Measurements from ENCODE around the gene CHCHD6. TPM values are rescaled to one million over a fixed set of nuclear protein-coding genes. Genes with fewer than 3 reads are reported as not detected.

The CHCHD6 gene
- total RNA-seq, 1 experiment from 2014 or later = 45.9 TPM

DNA sequence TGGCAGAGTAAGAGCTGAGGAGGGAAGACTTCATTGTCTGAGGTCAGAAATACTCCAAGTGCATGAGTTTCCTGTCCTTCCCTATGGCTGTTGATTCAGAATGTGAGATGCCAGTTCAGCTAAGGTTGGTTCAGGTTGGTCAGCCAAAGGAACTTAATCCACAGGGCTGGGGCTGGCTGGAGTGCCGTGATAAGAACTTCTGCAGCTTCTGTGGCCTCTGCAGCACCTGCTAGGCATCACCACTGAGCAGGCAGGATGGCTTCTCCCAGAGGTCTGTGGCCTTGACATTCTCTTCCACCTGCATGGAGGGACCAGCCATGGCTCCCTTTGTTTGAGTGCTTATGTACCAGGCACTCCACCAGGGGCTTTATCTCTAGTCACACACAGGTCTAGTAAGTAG is 169.4 kb downstream of the CHCHD6 start:
- H3K36me3 Mint-ChIP-seq (ENCODE audit: insufficient read depth, unreplicated experiment) = no peaks in the 10 kb centered on the region
- intact Hi-C loops (cut with micrococcal nuclease; ENCODE audit: unreplicated experiment) = no loop called here
- no peaks in the 10 kb centered on the region for H3K27me3 Mint-ChIP-seq (ENCODE audit: unreplicated experiment)
- no peak overlapping the region for H3K27ac Mint-ChIP-seq (ENCODE audit: unreplicated experiment)
- TF ChIP-seq, protein P1, sequence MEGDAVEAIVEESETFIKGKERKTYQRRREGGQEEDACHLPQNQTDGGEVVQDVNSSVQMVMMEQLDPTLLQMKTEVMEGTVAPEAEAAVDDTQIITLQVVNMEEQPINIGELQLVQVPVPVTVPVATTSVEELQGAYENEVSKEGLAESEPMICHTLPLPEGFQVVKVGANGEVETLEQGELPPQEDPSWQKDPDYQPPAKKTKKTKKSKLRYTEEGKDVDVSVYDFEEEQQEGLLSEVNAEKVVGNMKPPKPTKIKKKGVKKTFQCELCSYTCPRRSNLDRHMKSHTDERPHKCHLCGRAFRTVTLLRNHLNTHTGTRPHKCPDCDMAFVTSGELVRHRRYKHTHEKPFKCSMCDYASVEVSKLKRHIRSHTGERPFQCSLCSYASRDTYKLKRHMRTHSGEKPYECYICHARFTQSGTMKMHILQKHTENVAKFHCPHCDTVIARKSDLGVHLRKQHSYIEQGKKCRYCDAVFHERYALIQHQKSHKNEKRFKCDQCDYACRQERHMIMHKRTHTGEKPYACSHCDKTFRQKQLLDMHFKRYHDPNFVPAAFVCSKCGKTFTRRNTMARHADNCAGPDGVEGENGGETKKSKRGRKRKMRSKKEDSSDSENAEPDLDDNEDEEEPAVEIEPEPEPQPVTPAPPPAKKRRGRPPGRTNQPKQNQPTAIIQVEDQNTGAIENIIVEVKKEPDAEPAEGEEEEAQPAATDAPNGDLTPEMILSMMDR (IDR thresholded peaks at IDR 0.05; ENCODE audit: unreplicated experiment) = no peak
- no peak overlapping the region for H3K4me3 Mint-ChIP-seq (ENCODE audit: low read depth, unreplicated experiment)
- DNase-seq = no peak
- no peaks in the 10 kb centered on the region for H3K9me3 Mint-ChIP-seq (ENCODE audit: low read depth, unreplicated experiment)
- no TSS peak for BruUV-seq (replicated peaks)
- CTCF ChIA-PET = interaction anchor here (0.9 kb wide), 1 partner anchor 13 kb away, joined by 3 read pairs; no protein-coding TSS in a partner anchor
- no peaks in the 10 kb centered on the region for H3K4me1 Mint-ChIP-seq (ENCODE audit: low read depth, unreplicated experiment)

DNA sequence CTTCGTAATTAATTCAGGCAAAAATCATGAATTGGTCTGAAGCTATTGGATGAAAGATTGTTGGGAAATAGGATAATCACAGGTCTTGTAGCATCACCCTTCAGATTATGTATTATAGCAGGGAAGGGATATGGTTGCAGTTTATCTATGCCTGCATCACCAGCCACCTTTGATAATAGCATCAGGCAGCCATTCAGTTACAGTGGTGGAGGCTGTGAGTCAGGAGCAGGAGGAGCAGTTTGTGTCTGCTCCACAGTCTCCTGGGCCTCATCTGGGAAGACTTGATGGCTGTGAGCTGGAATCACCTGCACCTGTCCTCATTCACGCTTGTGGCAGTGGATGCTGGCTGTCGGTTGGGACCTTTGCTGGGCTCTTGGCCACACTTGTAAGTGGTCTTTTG is 174.6 kb downstream of the CHCHD6 start:
- H3K9me3 Mint-ChIP-seq (ENCODE audit: low read depth, unreplicated experiment) = no peaks in the 10 kb centered on the region
- H3K36me3 Mint-ChIP-seq (ENCODE audit: insufficient read depth, unreplicated experiment) = no peaks in the 10 kb centered on the region
- H3K27ac Mint-ChIP-seq (ENCODE audit: unreplicated experiment) = no peak overlapping the region
- BruUV-seq (replicated peaks) = no TSS peak
- no peaks in the 10 kb centered on the region for H3K4me1 Mint-ChIP-seq (ENCODE audit: low read depth, unreplicated experiment)
- H3K4me3 Mint-ChIP-seq (ENCODE audit: low read depth, unreplicated experiment) = no peak overlapping the region
- DNase-seq = no peak
- TF ChIP-seq, protein P1 (IDR thresholded peaks at IDR 0.05; ENCODE audit: unreplicated experiment) = no peak
- no peaks in the 10 kb centered on the region for H3K27me3 Mint-ChIP-seq (ENCODE audit: unreplicated experiment)
- intact Hi-C loops (cut with micrococcal nuclease; ENCODE audit: unreplicated experiment) = no loop called here
- CTCF ChIA-PET = no interaction called here

DNA sequence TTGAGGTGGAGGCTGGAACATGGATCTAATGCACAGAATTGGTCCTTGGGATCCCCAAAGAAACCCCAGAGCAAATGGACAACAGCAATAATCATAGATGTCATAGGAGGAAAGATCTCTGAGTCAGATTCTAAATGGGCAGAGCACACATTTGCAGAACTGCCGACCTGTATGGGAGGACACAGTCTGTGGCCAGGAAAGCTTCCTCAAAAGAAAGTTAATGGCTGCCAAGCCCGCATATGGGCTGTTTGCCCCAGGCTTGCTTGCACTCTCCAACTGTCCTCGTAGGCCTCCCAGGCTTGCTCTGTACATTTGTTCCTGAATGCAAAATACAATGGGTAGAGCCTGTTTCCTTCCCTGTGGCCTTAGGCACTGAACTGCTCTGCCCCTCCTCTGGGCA is 176.9 kb downstream of the CHCHD6 start:
- no peaks in the 10 kb centered on the region for H3K9me3 Mint-ChIP-seq (ENCODE audit: low read depth, unreplicated experiment)
- no peaks in the 10 kb centered on the region for H3K27me3 Mint-ChIP-seq (ENCODE audit: unreplicated experiment)
- BruUV-seq (replicated peaks) = no TSS peak
- intact Hi-C loops (cut with micrococcal nuclease; ENCODE audit: unreplicated experiment) = no loop called here
- TF ChIP-seq, protein P1 (IDR thresholded peaks at IDR 0.05; ENCODE audit: unreplicated experiment) = no peak
- H3K4me3 Mint-ChIP-seq (ENCODE audit: low read depth, unreplicated experiment) = no peak overlapping the region
- H3K36me3 Mint-ChIP-seq (ENCODE audit: insufficient read depth, unreplicated experiment) = no peaks in the 10 kb centered on the region
- H3K27ac Mint-ChIP-seq (ENCODE audit: unreplicated experiment) = no peak overlapping the region
- CTCF ChIA-PET = no interaction called here
- DNase-seq = no peak
- no peaks in the 10 kb centered on the region for H3K4me1 Mint-ChIP-seq (ENCODE audit: low read depth, unreplicated experiment)

DNA sequence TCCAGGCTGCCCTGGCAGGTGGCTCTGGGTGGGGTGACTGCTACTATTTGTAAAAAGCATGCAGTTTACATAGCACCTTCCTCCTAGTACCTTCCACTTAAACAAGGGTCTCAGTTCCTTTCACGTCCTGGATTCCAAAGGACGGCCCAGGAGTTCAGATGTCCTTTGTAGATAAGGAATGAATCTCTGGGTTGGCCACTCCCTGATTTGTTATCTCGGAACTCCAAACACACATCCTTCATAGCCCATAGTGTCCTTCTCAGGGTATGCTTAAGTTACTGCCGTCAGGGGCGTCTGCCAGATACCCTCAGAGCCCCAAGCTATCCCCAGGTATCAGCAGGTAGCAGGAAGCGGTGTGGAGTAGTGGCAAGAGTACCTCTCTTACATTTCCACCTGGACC is 177.8 kb downstream of the CHCHD6 start:
- CTCF ChIA-PET = no interaction called here
- TF ChIP-seq, protein P1 (IDR thresholded peaks at IDR 0.05; ENCODE audit: unreplicated experiment) = no peak
- Mint-ChIP-seq H3K36me3 (ENCODE audit: insufficient read depth, unreplicated experiment) (no peaks in the 10 kb centered on the region), H3K27me3 (ENCODE audit: unreplicated experiment) (no peaks in the 10 kb centered on the region), H3K4me3 (ENCODE audit: low read depth, unreplicated experiment) (no peak overlapping the region), H3K9me3 (ENCODE audit: low read depth, unreplicated experiment) (no peaks in the 10 kb centered on the region), H3K27ac (ENCODE audit: unreplicated experiment) (no peak overlapping the region), H3K4me1 (ENCODE audit: low read depth, unreplicated experiment) (no peaks in the 10 kb centered on the region)
- DNase-seq = no peak
- intact Hi-C loops (cut with micrococcal nuclease; ENCODE audit: unreplicated experiment) = no loop called here
- no TSS peak for BruUV-seq (replicated peaks)
